ENCODE measurements around the gene ZFYVE21. TPM values are rescaled to one million over a fixed set of nuclear protein-coding genes. Genes with fewer than 3 reads are reported as not detected.

The ZFYVE21 gene
- total and polyA plus RNA-seq, 4 donors = 69.0 to 110 (median 87.5) TPM

- Histone ChIP-seq H3K27ac (ENCODE audit: low read depth in 1 of 2, low read length in 2 of 2) (no peak overlapping the region), H3K4me1 (ENCODE audit: control insufficient read depth in 1 of 2, insufficient read depth in 2 of 2, low read length in 2 of 2) (no peaks in the 10 kb centered on the region), H3K36me3 (ENCODE audit: control insufficient read depth in 1 of 2, insufficient read depth in 2 of 2, low read length in 1 of 2) (peaks cover 3 to 5% of the 10 kb centered on the region in 2 donors), H3K9me3 (ENCODE audit: control insufficient read depth, low read length) (no peaks in the 10 kb centered on the region), H3K4me3 (ENCODE audit: low read length in 2 of 2) (no peak overlapping the region), H3K27me3 (ENCODE audit: control insufficient read depth in 1 of 2, insufficient read depth in 2 of 2, low read length in 1 of 2) (no peaks in the 10 kb centered on the region)
- intact Hi-C loops (cut with DNase I) = loop anchor here in 1 of 2 donors (10.0 kb wide), 1 partner anchor 1755 kb away; the partner anchor contains the start of gene CRIP1
- ATAC-seq (ENCODE audit: low FRiP score) = no peak
- 81 to 85% methylated on average over 24 of the region's 24 CpGs for WGBS, 2 donors
- DNase-seq = no peak
These were observed 14.2 kb downstream of the ZFYVE21 start for GRCh38 chr14:103729496-103730448.

DNA sequence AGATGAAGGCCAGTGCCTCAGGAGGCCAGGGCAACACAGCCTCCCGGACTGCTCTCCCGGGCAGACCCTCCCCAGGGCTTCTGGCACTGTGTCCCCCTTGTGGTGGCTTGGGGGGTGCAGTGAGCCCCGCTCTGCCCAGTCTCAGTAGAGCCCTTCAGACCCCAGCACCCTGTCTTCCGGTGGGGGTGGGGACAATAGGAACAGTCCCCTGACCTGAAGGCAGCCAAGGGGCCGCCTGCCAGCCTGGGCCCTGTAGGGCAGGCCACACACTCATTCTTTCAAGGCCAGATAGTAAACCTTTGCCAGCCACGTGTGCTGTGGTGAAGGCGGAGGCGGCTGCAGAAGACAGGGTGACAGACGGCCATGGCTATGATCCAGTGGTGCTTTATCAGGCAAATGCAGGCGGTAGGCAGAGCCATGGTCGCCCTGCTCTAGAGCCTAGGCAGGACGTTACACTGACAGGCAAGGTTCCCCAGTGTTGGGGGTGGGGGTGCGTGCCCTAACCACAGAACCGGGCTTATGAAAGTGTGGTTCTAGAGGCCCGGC lies 15.0 kb downstream of the ZFYVE21 start:
- DNase-seq (no peak), ATAC-seq (ENCODE audit: low FRiP score) (no peak)
- intact Hi-C loops (cut with DNase I) = no loop called here
- Histone ChIP-seq H3K27ac (ENCODE audit: low read depth in 1 of 2, low read length in 2 of 2) (no peak overlapping the region), H3K27me3 (ENCODE audit: control insufficient read depth in 1 of 2, insufficient read depth in 2 of 2, low read length in 1 of 2) (no peaks in the 10 kb centered on the region), H3K4me3 (ENCODE audit: low read length in 2 of 2) (no peak overlapping the region), H3K4me1 (ENCODE audit: control insufficient read depth in 1 of 2, insufficient read depth in 2 of 2, low read length in 2 of 2) (no peaks in the 10 kb centered on the region), H3K36me3 (ENCODE audit: control insufficient read depth in 1 of 2, insufficient read depth in 2 of 2, low read length in 1 of 2) (peaks cover 3 to 5% of the 10 kb centered on the region in 2 donors), H3K9me3 (ENCODE audit: control insufficient read depth, low read length) (no peaks in the 10 kb centered on the region)
- WGBS, 2 donors = 40 to 44% methylated on average over 15 of the region's 15 CpGs

- no peak overlapping the region for H3K27ac ChIP-seq (ENCODE audit: low read depth in 1 of 2, low read length in 2 of 2)
- peaks cover 3 to 5% of the 10 kb centered on the region in 2 donors for H3K36me3 ChIP-seq (ENCODE audit: control insufficient read depth in 1 of 2, insufficient read depth in 2 of 2, low read length in 1 of 2)
- no peaks in the 10 kb centered on the region for H3K4me1 ChIP-seq (ENCODE audit: control insufficient read depth in 1 of 2, insufficient read depth in 2 of 2, low read length in 2 of 2)
- intact Hi-C loops (cut with DNase I) = no loop called here
- ATAC-seq (ENCODE audit: low FRiP score) (no peak), DNase-seq (no peak)
- H3K9me3 ChIP-seq (ENCODE audit: control insufficient read depth, low read length) = no peaks in the 10 kb centered on the region
- H3K27me3 ChIP-seq (ENCODE audit: control insufficient read depth in 1 of 2, insufficient read depth in 2 of 2, low read length in 1 of 2) = no peaks in the 10 kb centered on the region
- WGBS, 2 donors = 91 to 92% methylated on average over 15 of the region's 15 CpGs
- no peak overlapping the region for H3K4me3 ChIP-seq (ENCODE audit: low read length in 2 of 2)
These were observed 15.9 kb downstream of the ZFYVE21 start for GRCh38 chr14:103731481-103731880.

- H3K4me3 ChIP-seq (ENCODE audit: low read length in 2 of 2) = no peak overlapping the region
These were observed 16.6 kb downstream of the ZFYVE21 start for GRCh38 chr14:103731916-103732867.

GRCh38 chr14:103732868-103733620 lies 17.4 kb downstream of the ZFYVE21 start:
- Histone ChIP-seq H3K27me3 (ENCODE audit: control insufficient read depth in 1 of 2, insufficient read depth in 2 of 2, low read length in 1 of 2) (no peaks in the 10 kb centered on the region), H3K36me3 (ENCODE audit: control insufficient read depth in 1 of 2, insufficient read depth in 2 of 2, low read length in 1 of 2) (peaks cover 3 to 5% of the 10 kb centered on the region in 2 donors), H3K4me1 (ENCODE audit: control insufficient read depth in 1 of 2, insufficient read depth in 2 of 2, low read length in 2 of 2) (no peaks in the 10 kb centered on the region), H3K27ac (ENCODE audit: low read depth in 1 of 2, low read length in 2 of 2) (no peak overlapping the region), H3K9me3 (ENCODE audit: control insufficient read depth, low read length) (no peaks in the 10 kb centered on the region), H3K4me3 (ENCODE audit: low read length in 2 of 2) (no peak overlapping the region)
- peak in 1 of 2 donors; percentile 28 for DNase-seq
- WGBS, 2 donors = 81% methylated on average over 9 of the region's 9 CpGs
- ATAC-seq (ENCODE audit: low FRiP score) = no peak
- intact Hi-C loops (cut with DNase I) = no loop called here

More at GRCh38 chr14:103731916-103732867, 16.6 kb downstream of the ZFYVE21 start:
- Histone ChIP-seq H3K4me1 (ENCODE audit: control insufficient read depth in 1 of 2, insufficient read depth in 2 of 2, low read length in 2 of 2) (no peaks in the 10 kb centered on the region), H3K27ac (ENCODE audit: low read depth in 1 of 2, low read length in 2 of 2) (no peak overlapping the region), H3K36me3 (ENCODE audit: control insufficient read depth in 1 of 2, insufficient read depth in 2 of 2, low read length in 1 of 2) (peaks cover 3 to 5% of the 10 kb centered on the region in 2 donors), H3K27me3 (ENCODE audit: control insufficient read depth in 1 of 2, insufficient read depth in 2 of 2, low read length in 1 of 2) (no peaks in the 10 kb centered on the region), H3K9me3 (ENCODE audit: control insufficient read depth, low read length) (no peaks in the 10 kb centered on the region)
- DNase-seq (no peak), ATAC-seq (ENCODE audit: low FRiP score) (no peak)
- 88 to 89% methylated on average over 24 of the region's 24 CpGs for WGBS, 2 donors
- intact Hi-C loops (cut with DNase I) = no loop called here

GRCh38 chr14:103733651-103734050 lies 18.0 kb downstream of the ZFYVE21 start:
- Histone ChIP-seq H3K27me3 (ENCODE audit: control insufficient read depth in 1 of 2, insufficient read depth in 2 of 2, low read length in 1 of 2) (no peaks in the 10 kb centered on the region), H3K27ac (ENCODE audit: low read depth in 1 of 2, low read length in 2 of 2) (no peak overlapping the region), H3K9me3 (ENCODE audit: control insufficient read depth, low read length) (no peaks in the 10 kb centered on the region), H3K4me3 (ENCODE audit: low read length in 2 of 2) (no peak overlapping the region), H3K4me1 (ENCODE audit: control insufficient read depth in 1 of 2, insufficient read depth in 2 of 2, low read length in 2 of 2) (no peaks in the 10 kb centered on the region), H3K36me3 (ENCODE audit: control insufficient read depth in 1 of 2, insufficient read depth in 2 of 2, low read length in 1 of 2) (peaks cover 3 to 5% of the 10 kb centered on the region in 2 donors)
- intact Hi-C loops (cut with DNase I) = no loop called here
- peak in 1 of 2 donors; percentile 61 for DNase-seq
- no peak for ATAC-seq (ENCODE audit: low FRiP score)
- 88 to 89% methylated on average over 14 of the region's 14 CpGs for WGBS, 2 donors

DNA sequence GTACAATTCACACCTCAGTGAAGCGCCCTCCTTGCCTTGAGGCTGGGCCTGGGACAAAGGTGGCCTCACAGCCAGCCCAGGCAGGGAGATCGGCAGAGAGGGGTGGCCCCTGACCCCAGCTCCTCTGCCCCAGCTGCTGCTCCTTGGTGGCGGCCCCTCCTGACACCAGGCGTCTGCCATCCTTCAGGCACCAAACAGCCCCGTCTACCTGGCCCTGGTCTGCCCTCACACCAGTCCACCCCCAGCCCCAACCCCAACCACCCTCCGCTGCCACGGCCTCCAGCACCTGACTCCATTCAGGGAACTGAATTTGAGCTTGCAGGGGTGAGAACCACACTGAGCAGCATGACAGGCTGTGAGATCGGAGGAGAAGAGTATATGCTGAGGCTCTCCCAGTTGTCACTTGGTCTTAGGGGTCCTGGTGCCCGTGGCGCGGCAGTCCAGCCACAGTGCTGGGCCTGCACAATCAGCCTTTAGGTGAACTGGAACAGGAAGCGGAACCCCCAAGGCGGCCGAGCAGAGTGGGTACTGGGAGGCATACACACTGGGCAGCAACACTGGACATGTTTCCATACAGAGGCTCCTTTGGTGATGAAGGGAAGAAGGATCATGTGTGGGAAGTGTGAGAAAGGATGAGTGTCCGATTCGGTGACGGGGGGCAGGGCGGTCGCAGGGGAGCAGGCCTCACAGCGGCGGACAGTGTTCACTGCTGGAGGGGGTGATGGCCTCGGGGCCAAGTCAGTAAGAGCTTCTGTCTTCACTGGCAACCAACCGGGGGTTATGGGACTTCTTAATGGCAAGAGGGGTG lies 18.7 kb downstream of the ZFYVE21 start:
- Histone ChIP-seq H3K4me3 (ENCODE audit: low read length in 2 of 2) (no peak overlapping the region), H3K27me3 (ENCODE audit: control insufficient read depth in 1 of 2, insufficient read depth in 2 of 2, low read length in 1 of 2) (no peaks in the 10 kb centered on the region), H3K4me1 (ENCODE audit: control insufficient read depth in 1 of 2, insufficient read depth in 2 of 2, low read length in 2 of 2) (no peaks in the 10 kb centered on the region), H3K9me3 (ENCODE audit: control insufficient read depth, low read length) (no peaks in the 10 kb centered on the region), H3K36me3 (ENCODE audit: control insufficient read depth in 1 of 2, insufficient read depth in 2 of 2, low read length in 1 of 2) (peaks cover 3% of the 10 kb centered on the region in 2 donors), H3K27ac (ENCODE audit: low read depth in 1 of 2, low read length in 2 of 2) (no peak overlapping the region)
- no peak for ATAC-seq (ENCODE audit: low FRiP score)
- peak in 1 of 2 donors; percentile 74 for DNase-seq
- WGBS, 2 donors = 92% methylated on average over 23 of the region's 23 CpGs
- intact Hi-C loops (cut with DNase I) = no loop called here
